Endodermal cell (in vitro differentiated cells): ENCODE results near the gene LDAH. TPM values are rescaled to one million over a fixed set of nuclear protein-coding genes. Genes with fewer than 3 reads are reported as not detected.

ENCODE experiments used
- DNase-seq: peaks from one replicate; pipeline ENCODE4 v3.0.0-alpha.2; 2017
- H3K27ac ChIP-seq: 2 replicates; pipeline ENCODE4 v1.5.1; 2013; ENCODE audit warnings: mild to moderate bottlenecking, low read depth, low read length, moderate library complexity
- H3K27me3 ChIP-seq: 2 replicates; pipeline ENCODE4 v1.6.1; 2013; ENCODE audit warnings: mild to moderate bottlenecking, low read length, moderate library complexity; ENCODE audit not compliant: insufficient read depth, control insufficient read depth, poor library complexity, severe bottlenecking
- H3K36me3 ChIP-seq: 2 replicates; pipeline ENCODE4 v1.7.0; 2013; ENCODE audit warnings: mild to moderate bottlenecking, low read length, moderate library complexity; ENCODE audit not compliant: control insufficient read depth, insufficient read depth
- H3K4me1 ChIP-seq: one replicate; pipeline ENCODE4 v1.7.0; 2013; ENCODE audit warnings: low read length; ENCODE audit not compliant: control insufficient read depth, insufficient read depth
- H3K4me3 ChIP-seq: 2 replicates; pipeline ENCODE4 v1.5.1; 2013; ENCODE audit warnings: mild to moderate bottlenecking, low read length, moderate library complexity
- H3K9ac ChIP-seq: 2 replicates; pipeline ENCODE4 v1.6.1; 2013; ENCODE audit warnings: mild to moderate bottlenecking, low read length, moderate library complexity; ENCODE audit not compliant: poor library complexity, severe bottlenecking; ENCODE audit errors: extremely low read depth
- H3K9me3 ChIP-seq: 2 replicates; pipeline ENCODE4 v1.6.1; 2013; ENCODE audit warnings: mild to moderate bottlenecking, low read length, moderate library complexity; ENCODE audit not compliant: control insufficient read depth
- H3K27ac Mint-ChIP-seq: 2 replicates; pipeline ENCODE4 v1.8.0; 2020; ENCODE audit warnings: mixed read lengths
- H3K27me3 Mint-ChIP-seq: 2 replicates; pipeline ENCODE4 v1.8.0; 2021; ENCODE audit warnings: mild to moderate bottlenecking, mixed read lengths; ENCODE audit not compliant: insufficient read depth
- H3K36me3 Mint-ChIP-seq: 2 replicates; pipeline ENCODE4 v1.8.0; 2020; ENCODE audit warnings: low read depth, mixed read lengths
- H3K4me1 Mint-ChIP-seq: 2 replicates; pipeline ENCODE4 v1.8.0; 2020; ENCODE audit warnings: mixed read lengths
- H3K4me3 Mint-ChIP-seq: 2 replicates; pipeline ENCODE4 v1.8.0; 2020; ENCODE audit warnings: mild to moderate bottlenecking, moderate library complexity, mixed read lengths
- H3K9me3 Mint-ChIP-seq: 2 replicates; pipeline ENCODE4 v1.8.0; 2020; ENCODE audit warnings: mild to moderate bottlenecking, mixed read lengths
- WGBS, 2 experiments: methylation state at CpG; one replicate each; pipeline versions ENCODE4 v1.1.5 to v1.1.7; 2013; ENCODE audit warnings: missing lambda C conversion rate in 2 of 2, mixed read lengths in 1 of 2; ENCODE audit not compliant: insufficient coverage in 1 of 2, insufficient read length in 1 of 2; 5-methylcytosine and 5-hydroxymethylcytosine counted together
- total RNA-seq, 2 donors: library from RNA; stranded (reverse); fragmentation: NEBNext Ultra II Directional in 1 of 2; extraction: Animal tissue kit (Norgen Biotek cat#: 25700) in 1 of 2; gene quantifications; 2 replicates in 1 of 2; 3 replicates in 1 of 2; pipeline ENCODE4 v1.2.1, GENCODE V29; 2021
- TF ChIP-seq, protein P1 (sequence below): fragments of 200-600 bp; sonication (generic); conservative IDR thresholded peaks from 2 replicates; pipeline ENCODE4 v1.5.0; 2021; ENCODE audit warnings: antibody characterized with exemption, mild to moderate bottlenecking

LDAH gene
- total RNA-seq, 2 donors from 2014 or later = 28.7 to 42.2 TPM

DNA sequence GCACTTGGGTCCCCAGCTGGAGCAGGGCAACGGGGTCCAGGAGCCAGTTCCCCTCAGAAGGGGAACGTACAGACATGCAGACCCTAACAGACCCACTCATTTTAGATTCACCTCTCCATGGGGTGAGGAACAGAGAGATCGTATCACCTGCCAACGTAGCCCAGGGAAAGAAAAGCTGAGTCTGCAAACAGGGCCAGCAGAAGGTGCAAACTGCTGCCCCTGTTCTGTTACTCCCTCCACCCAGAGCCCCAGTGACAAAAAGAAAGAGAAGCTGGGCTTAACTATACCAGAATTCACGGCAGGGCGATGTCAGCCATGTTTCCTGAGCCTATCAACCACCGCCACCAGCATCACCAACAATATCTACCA is 171.2 kb downstream of the LDAH start:
- H3K9me3 ChIP-seq = no peaks in the 10 kb centered on the region
- peaks cover 11% of the 10 kb centered on the region for H3K27me3 ChIP-seq
- H3K4me3 Mint-ChIP-seq = peak overlapping the region; percentile 77
- 80 to 82% methylated on average over 4 to 7 of the region's 7 CpGs for WGBS, 2 experiments
- no peaks in the 10 kb centered on the region for H3K36me3 ChIP-seq
- H3K27ac Mint-ChIP-seq = no peak overlapping the region
- TF ChIP-seq, protein P1, sequence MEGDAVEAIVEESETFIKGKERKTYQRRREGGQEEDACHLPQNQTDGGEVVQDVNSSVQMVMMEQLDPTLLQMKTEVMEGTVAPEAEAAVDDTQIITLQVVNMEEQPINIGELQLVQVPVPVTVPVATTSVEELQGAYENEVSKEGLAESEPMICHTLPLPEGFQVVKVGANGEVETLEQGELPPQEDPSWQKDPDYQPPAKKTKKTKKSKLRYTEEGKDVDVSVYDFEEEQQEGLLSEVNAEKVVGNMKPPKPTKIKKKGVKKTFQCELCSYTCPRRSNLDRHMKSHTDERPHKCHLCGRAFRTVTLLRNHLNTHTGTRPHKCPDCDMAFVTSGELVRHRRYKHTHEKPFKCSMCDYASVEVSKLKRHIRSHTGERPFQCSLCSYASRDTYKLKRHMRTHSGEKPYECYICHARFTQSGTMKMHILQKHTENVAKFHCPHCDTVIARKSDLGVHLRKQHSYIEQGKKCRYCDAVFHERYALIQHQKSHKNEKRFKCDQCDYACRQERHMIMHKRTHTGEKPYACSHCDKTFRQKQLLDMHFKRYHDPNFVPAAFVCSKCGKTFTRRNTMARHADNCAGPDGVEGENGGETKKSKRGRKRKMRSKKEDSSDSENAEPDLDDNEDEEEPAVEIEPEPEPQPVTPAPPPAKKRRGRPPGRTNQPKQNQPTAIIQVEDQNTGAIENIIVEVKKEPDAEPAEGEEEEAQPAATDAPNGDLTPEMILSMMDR = no peak
- no peak for DNase-seq
- H3K4me3 ChIP-seq = peak overlapping the region; percentile 88
- no peaks in the 10 kb centered on the region for H3K36me3 Mint-ChIP-seq
- H3K9ac ChIP-seq = no peak overlapping the region
- H3K27me3 Mint-ChIP-seq = peaks cover 10% of the 10 kb centered on the region
- no peaks in the 10 kb centered on the region for H3K9me3 Mint-ChIP-seq
- no peak overlapping the region for H3K27ac ChIP-seq
- H3K4me1 Mint-ChIP-seq = peaks cover 13% of the 10 kb centered on the region
- no peaks in the 10 kb centered on the region for H3K4me1 ChIP-seq

DNA sequence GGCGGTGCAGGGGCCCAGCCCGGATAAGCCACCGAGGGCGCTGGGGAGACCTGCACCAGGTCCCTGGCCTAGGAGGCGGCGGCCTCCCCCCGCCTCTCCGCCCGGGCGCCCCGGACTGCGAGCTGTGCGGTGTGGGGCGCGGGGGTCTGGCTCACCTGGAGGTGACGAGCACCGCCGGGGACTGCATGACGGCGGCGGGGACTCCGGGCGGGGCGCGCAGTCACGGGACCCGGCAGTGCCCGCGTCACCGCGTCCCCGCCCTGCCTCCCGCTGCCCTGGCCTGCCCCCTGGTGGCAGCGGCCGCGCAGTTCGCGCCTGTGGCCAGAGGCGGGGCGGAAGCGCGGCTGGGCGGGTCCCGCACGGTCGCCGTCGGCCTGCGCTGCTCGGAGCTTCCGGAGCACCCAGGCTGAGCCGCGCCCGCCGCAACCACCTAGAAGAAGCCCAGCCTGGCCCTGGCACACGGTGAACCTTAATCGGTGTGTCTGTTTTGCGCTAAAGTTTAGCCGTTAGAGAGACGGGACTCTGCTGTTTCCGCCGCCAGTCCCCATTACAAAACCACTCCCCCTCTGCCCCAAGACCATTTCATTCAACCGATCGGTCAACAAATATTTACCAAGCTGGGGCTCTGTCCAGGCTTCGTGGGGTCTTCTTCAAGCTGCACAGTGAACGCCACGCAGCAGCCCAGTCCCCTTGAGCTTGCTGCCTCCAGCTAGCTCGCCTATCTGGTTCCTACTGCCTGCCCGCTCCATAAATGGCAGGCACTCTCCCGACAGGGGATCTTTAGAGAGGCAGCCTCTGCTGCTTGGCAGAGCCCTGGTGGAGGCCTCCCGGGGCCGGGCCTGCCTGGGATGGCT is 171.8 kb downstream of the LDAH start, which contains the start of gene HS1BP3:
HS1BP3 (minus strand) TSS at position 222 of the 854 bp plus-strand sequence; CDS start at position 187, 35 bp downstream.
- no peaks in the 10 kb centered on the region for H3K36me3 Mint-ChIP-seq
- DNase-seq = peak; percentile 92
- H3K4me1 ChIP-seq = no peaks in the 10 kb centered on the region
- H3K27me3 ChIP-seq = peaks cover 8% of the 10 kb centered on the region
- peak within 1 kb of the TSS; percentile 56 for H3K27ac ChIP-seq
- peak within 1 kb of the TSS; percentile 88 for H3K4me3 ChIP-seq
- H3K27me3 Mint-ChIP-seq = peaks cover 10% of the 10 kb centered on the region
- peak within 1 kb of the TSS; percentile 93 for H3K9ac ChIP-seq
- TF ChIP-seq, protein P1 = peak; percentile 96
- WGBS, 2 experiments = 3 to 4% methylated on average over 44 to 72 of the region's 72 CpGs
- H3K9me3 Mint-ChIP-seq = no peaks in the 10 kb centered on the region
- no peaks in the 10 kb centered on the region for H3K36me3 ChIP-seq
- peaks cover 13% of the 10 kb centered on the region for H3K4me1 Mint-ChIP-seq
- H3K4me3 Mint-ChIP-seq = peak within 1 kb of the TSS; percentile 77
- H3K9me3 ChIP-seq = no peaks in the 10 kb centered on the region
- peak within 1 kb of the TSS; percentile 86 for H3K27ac Mint-ChIP-seq

- no peaks in the 10 kb centered on the region for H3K36me3 Mint-ChIP-seq
- no peaks in the 10 kb centered on the region for H3K9me3 ChIP-seq
- WGBS, 2 experiments = 21 to 23% methylated on average over 6 to 19 of the region's 19 CpGs
- no peaks in the 10 kb centered on the region for H3K9me3 Mint-ChIP-seq
- peaks cover 8% of the 10 kb centered on the region for H3K27me3 ChIP-seq
- no peaks in the 10 kb centered on the region for H3K4me1 ChIP-seq
- H3K27ac Mint-ChIP-seq = peak overlapping the region; percentile 83
- peak overlapping the region; percentile 93 for H3K9ac ChIP-seq
- H3K4me3 ChIP-seq = peak overlapping the region; percentile 88
- H3K36me3 ChIP-seq = no peaks in the 10 kb centered on the region
- peak; percentile 75 for DNase-seq
- H3K4me1 Mint-ChIP-seq = peaks cover 13% of the 10 kb centered on the region
- TF ChIP-seq, protein P1 = no peak
- H3K27ac ChIP-seq = peak overlapping the region; percentile 56
- H3K4me3 Mint-ChIP-seq = peak overlapping the region; percentile 77
- H3K27me3 Mint-ChIP-seq = peaks cover 10% of the 10 kb centered on the region
Observed at GRCh38 chr2:20650393-20650876, 172.5 kb downstream of the LDAH start.
